ENCODE results near the gene RASGRP1.

The RASGRP1 gene

DNA sequence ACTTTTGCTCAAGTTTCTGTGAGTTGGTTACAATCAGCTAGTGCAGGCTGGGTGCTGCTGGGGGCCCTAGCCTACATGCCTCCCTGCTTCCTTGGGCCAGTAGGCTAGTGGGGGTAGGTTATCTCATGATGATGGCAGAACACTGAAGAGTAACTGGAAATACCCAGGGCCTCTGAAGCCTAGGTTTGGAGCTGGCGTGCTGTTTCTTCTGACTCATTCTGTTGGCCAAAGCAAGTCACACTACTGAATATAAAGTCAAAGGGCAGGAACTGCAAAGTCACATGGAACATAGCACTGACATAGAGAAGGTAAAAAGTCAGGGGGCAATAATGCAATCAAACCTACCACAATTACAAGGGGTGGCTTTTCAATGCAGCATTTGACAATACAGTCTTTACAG is 34.5 kb downstream of the RASGRP1 start:
- Mint-ChIP-seq H3K36me3 (ENCODE audit: low read depth) (no peaks in the 10 kb centered on the region), H3K27ac (no peak overlapping the region), H3K4me1 (no peaks in the 10 kb centered on the region), H3K9me3 (no peaks in the 10 kb centered on the region), H3K27me3 (ENCODE audit: low read depth) (peaks cover 3% of the 10 kb centered on the region), H3K4me3 (no peak overlapping the region)
- TF ChIP-seq, protein P1, sequence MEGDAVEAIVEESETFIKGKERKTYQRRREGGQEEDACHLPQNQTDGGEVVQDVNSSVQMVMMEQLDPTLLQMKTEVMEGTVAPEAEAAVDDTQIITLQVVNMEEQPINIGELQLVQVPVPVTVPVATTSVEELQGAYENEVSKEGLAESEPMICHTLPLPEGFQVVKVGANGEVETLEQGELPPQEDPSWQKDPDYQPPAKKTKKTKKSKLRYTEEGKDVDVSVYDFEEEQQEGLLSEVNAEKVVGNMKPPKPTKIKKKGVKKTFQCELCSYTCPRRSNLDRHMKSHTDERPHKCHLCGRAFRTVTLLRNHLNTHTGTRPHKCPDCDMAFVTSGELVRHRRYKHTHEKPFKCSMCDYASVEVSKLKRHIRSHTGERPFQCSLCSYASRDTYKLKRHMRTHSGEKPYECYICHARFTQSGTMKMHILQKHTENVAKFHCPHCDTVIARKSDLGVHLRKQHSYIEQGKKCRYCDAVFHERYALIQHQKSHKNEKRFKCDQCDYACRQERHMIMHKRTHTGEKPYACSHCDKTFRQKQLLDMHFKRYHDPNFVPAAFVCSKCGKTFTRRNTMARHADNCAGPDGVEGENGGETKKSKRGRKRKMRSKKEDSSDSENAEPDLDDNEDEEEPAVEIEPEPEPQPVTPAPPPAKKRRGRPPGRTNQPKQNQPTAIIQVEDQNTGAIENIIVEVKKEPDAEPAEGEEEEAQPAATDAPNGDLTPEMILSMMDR (IDR thresholded peaks at IDR 0.05; ENCODE audit: unreplicated experiment in 3 of 3): no peak

DNA sequence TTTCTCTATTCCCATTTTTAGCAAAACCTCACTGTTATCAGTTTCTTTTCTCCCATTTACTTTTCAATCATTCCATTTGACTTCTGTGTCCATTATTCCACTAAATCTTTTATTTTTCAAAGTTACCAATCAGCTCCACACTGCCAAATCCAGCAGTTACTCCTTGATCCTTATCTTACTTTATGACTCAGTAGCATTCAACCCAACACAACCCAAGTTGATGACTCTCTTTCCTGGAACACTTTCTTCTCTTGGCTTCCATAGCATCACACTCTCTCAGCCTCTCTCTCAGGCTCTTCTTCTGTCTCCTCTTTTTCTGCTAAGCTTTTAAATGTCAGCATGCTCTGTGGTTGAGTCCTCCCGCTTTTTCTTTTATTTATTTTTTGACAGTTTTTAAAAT is 36.3 kb downstream of the RASGRP1 start:
- H3K4me3 Mint-ChIP-seq: no peak overlapping the region
- no peaks in the 10 kb centered on the region for H3K4me1 Mint-ChIP-seq
- no peaks in the 10 kb centered on the region for H3K9me3 Mint-ChIP-seq
- no peak overlapping the region for H3K27ac Mint-ChIP-seq
- H3K27me3 Mint-ChIP-seq (ENCODE audit: low read depth): peaks cover 3% of the 10 kb centered on the region
- TF ChIP-seq, protein P1 (IDR thresholded peaks at IDR 0.05; ENCODE audit: unreplicated experiment in 3 of 3): no peak
- no peaks in the 10 kb centered on the region for H3K36me3 Mint-ChIP-seq (ENCODE audit: low read depth)

DNA sequence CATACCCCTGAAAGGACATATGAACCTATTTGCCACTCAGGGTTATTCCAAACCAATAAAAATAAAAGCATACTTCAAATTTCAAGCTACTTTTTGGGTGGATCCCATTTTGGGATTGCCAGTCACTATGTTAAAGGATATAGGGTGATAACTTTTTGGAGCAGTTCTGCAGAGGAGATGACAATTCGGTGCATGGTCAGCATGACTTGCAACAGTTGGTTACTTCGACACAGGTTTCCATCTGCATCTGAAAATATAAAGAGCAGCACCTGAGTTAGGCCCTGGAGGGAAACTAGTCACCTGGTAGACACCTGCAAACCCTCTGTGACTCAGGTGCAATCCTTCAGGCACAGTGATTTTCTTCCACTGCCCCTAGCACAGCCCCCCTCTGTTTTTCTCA is 38.5 kb downstream of the RASGRP1 start:
- no peak overlapping the region for H3K4me3 Mint-ChIP-seq
- H3K27ac Mint-ChIP-seq: no peak overlapping the region

DNA sequence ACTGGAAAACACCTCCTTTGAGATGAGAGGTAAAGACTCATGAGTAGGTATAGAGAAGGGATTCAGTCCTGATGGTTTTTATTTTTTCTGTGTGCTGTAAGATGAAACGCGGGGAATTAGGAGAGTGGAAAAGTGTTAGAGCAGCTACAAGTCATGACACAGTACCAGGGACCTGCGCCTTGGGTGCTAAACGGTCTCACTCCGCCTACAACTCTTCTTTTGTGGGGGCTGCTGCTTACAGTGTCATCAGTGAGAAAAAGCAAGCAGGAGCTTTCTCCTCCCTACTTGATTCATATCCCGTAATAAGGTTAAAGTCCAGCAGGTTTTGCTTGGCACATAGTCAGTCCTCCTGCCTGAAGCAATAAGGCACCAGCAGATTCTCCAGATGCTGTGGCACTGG is 39.1 kb downstream of the RASGRP1 start:
- Mint-ChIP-seq H3K4me3 (no peak overlapping the region), H3K4me1 (peaks cover 4% of the 10 kb centered on the region)
- TF ChIP-seq, protein P1 (IDR thresholded peaks at IDR 0.05; ENCODE audit: unreplicated experiment in 3 of 3): no peak

More for the DNA sequence above, 38.5 kb downstream of the RASGRP1 start:
- Mint-ChIP-seq H3K36me3 (ENCODE audit: low read depth) (no peaks in the 10 kb centered on the region), H3K9me3 (no peaks in the 10 kb centered on the region), H3K27me3 (ENCODE audit: low read depth) (peaks cover 9% of the 10 kb centered on the region), H3K4me1 (peaks cover 4% of the 10 kb centered on the region)
- TF ChIP-seq, protein P1 (IDR thresholded peaks at IDR 0.05; ENCODE audit: unreplicated experiment in 3 of 3): no peak

DNA sequence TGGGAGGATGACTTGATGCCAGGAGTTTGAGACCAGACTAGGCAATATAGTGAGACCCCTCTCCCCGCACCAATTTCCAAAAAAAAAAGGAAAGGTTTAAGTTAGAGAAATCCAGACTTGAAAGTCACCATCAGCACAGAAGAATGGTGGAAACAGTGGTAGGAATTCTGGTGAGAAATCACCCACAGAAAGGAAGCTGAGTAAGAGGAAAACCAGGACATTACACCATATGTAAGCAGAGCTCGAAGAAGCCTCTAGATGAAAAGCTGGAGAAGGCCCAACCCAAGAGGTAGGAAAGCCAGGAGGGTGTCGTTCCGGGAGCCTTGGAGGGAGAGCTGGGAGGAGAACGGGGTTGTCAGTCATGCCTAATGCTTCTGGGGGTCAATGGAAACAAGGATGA is 40.5 kb downstream of the RASGRP1 start:
- Mint-ChIP-seq H3K4me3 (no peak overlapping the region), H3K9me3 (no peaks in the 10 kb centered on the region), H3K27me3 (ENCODE audit: low read depth) (peaks cover 9% of the 10 kb centered on the region), H3K36me3 (ENCODE audit: low read depth) (no peaks in the 10 kb centered on the region), H3K4me1 (peaks cover 4% of the 10 kb centered on the region), H3K27ac (no peak overlapping the region)
- TF ChIP-seq, protein P1 (IDR thresholded peaks at IDR 0.05; ENCODE audit: unreplicated experiment in 3 of 3): no peak

More for the DNA sequence above, 39.1 kb downstream of the RASGRP1 start:
- Mint-ChIP-seq H3K36me3 (ENCODE audit: low read depth) (no peaks in the 10 kb centered on the region), H3K27ac (no peak overlapping the region), H3K9me3 (no peaks in the 10 kb centered on the region), H3K27me3 (ENCODE audit: low read depth) (peaks cover 9% of the 10 kb centered on the region)

DNA sequence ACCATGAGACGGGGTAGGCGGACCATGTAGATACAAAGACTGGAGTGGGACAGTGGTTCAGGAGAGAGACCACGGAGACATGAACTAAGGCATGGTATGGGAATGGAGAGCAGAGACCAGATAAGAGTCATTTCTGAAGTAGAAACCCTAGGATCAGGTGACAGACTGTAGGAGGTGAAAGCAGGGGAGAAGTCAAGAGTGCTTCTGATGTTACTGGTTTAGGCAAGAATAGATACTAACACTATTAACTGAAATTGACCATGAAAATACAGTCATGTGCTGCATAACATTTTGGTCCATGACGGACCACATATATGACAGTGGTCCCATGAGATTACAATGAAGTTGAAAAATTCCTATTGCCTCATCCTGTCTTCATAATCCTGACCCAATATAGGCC is 41.7 kb downstream of the RASGRP1 start:
- Mint-ChIP-seq H3K27ac (no peak overlapping the region), H3K4me3 (no peak overlapping the region), H3K9me3 (no peaks in the 10 kb centered on the region), H3K4me1 (peaks cover 4% of the 10 kb centered on the region), H3K27me3 (ENCODE audit: low read depth) (peaks cover 9% of the 10 kb centered on the region), H3K36me3 (ENCODE audit: low read depth) (no peaks in the 10 kb centered on the region)
- TF ChIP-seq, protein P1 (IDR thresholded peaks at IDR 0.05; ENCODE audit: unreplicated experiment in 3 of 3): no peak
